GM11168 (cell line): ENCODE data around the gene POU5F1.

Experiments used
- in situ Hi-C: fragments of 300-500 bp; cut with MboI; formaldehyde crosslinking; loops from one replicate; pipeline ENCODE4 v1.12.0; 2022; ENCODE audit warnings: low sequenced_read_pairs; ENCODE audit not compliant: unreplicated experiment

Gene POU5F1

GRCh38 chr6:31120151-31120915 lies 50.1 kb downstream of the POU5F1 start, which contains the start of gene CDSN:
Gene CDSN (minus strand): TSS chr6:31120446. CDS start chr6:31120419, 27 bp downstream.
- in situ Hi-C loops, result no loop called here

GRCh38 chr6:31118178-31118577 lies 52.3 kb downstream of the POU5F1 start:
- in situ Hi-C loops, result no loop called here

GRCh38 chr6:31116661-31117385 lies 53.7 kb downstream of the POU5F1 start:
- in situ Hi-C loops, result no loop called here

GRCh38 chr6:31115941-31116560 lies 54.4 kb downstream of the POU5F1 start:
- in situ Hi-C loops, result no loop called here

- in situ Hi-C loops, result no loop called here
Observed at GRCh38 chr6:31114970-31115849, 55.3 kb downstream of the POU5F1 start.

- in situ Hi-C loops, result no loop called here
Observed at GRCh38 chr6:31114541-31114878, 56.0 kb downstream of the POU5F1 start, which contains the start of gene PSORS1C1. Gene PSORS1C1 (plus strand): TSS chr6:31114800. CDS start chr6:31129633, 14,833 bp downstream.
